GM13976 (cell line): ENCODE results near the gene SMAD2.

ENCODE experiments used
- DNase-seq: peaks from one replicate; pipeline ENCODE4 v3.0.0; 2012; ENCODE audit warnings: low spot score
- CTCF ChIP-seq: IDR thresholded peaks from 2 replicates; pipeline ENCODE4 v1.5.1; 2012; ENCODE audit warnings: borderline replicate concordance, mild to moderate bottlenecking; ENCODE audit not compliant: insufficient read depth; ENCODE audit errors: extremely low read depth, missing control alignments, control extremely low read depth
- in situ Hi-C: fragments of 300-500 bp; cut with MboI; formaldehyde crosslinking; loops from one replicate; pipeline ENCODE4 v1.12.0; 2022; ENCODE audit warnings: low sequenced_read_pairs, mixed read lengths, inconsistent platforms; ENCODE audit not compliant: unreplicated experiment

Gene SMAD2

GRCh38 chr18:47868744-47869143 is 61.7 kb downstream of the SMAD2 start:
- no peak for DNase-seq
- in situ Hi-C loops: no loop called here
- TF ChIP-seq CTCF: no peak

- in situ Hi-C loops: no loop called here
Observed at GRCh38 chr18:47865183-47865582, 65.3 kb downstream of the SMAD2 start.

GRCh38 chr18:47863041-47863440 is 67.4 kb downstream of the SMAD2 start:
- no peak for DNase-seq
- no peak for TF ChIP-seq CTCF
- in situ Hi-C loops: no loop called here

More at GRCh38 chr18:47865183-47865582, 65.3 kb downstream of the SMAD2 start:
- TF ChIP-seq CTCF: no peak
- DNase-seq: no peak

GRCh38 chr18:47858607-47859006 is 71.9 kb downstream of the SMAD2 start:
- in situ Hi-C loops: no loop called here
- no peak for TF ChIP-seq CTCF

GRCh38 chr18:47847635-47848034 is 82.8 kb downstream of the SMAD2 start:
- in situ Hi-C loops: no loop called here
- no peak for TF ChIP-seq CTCF
- DNase-seq: no peak

More at GRCh38 chr18:47858607-47859006, 71.9 kb downstream of the SMAD2 start:
- no peak for DNase-seq

GRCh38 chr18:47846431-47846830 is 84.0 kb downstream of the SMAD2 start:
- DNase-seq: no peak
- in situ Hi-C loops: no loop called here
- no peak for TF ChIP-seq CTCF

GRCh38 chr18:47844828-47845498 is 85.5 kb downstream of the SMAD2 start:
- no peak for TF ChIP-seq CTCF
- no peak for DNase-seq
- in situ Hi-C loops: no loop called here
